Uterus (tissue), 4 donors: ENCODE measurements around the gene SUGCT. TPM values are rescaled to one million over a fixed set of nuclear protein-coding genes. Genes with fewer than 3 reads are reported as not detected.

Experiments
- DNase-seq, 2 donors: peaks; one replicate each; pipeline ENCODE4 v3.0.0-alpha.2; 2019 to 2020
- H3K27ac ChIP-seq, 2 donors: fragments of 200-600 bp; sonication (generic); 1 replicate in 1 of 2; 2 replicates in 1 of 2; pipeline ENCODE4 v1.5.1; 2016 to 2018
- H3K27me3 ChIP-seq, 2 donors: fragments of 200-600 bp; sonication (generic); one replicate each; pipeline ENCODE4 v1.5.1; 2018 to 2019; ENCODE audit warnings: control low read depth in 1 of 2
- H3K36me3 ChIP-seq, 2 donors: fragments of 200-600 bp; sonication (generic); one replicate each; pipeline ENCODE4 v1.5.1; 2019; ENCODE audit warnings: control low read depth in 1 of 2
- H3K4me1 ChIP-seq, 2 donors: fragments of 200-600 bp; sonication (generic); one replicate each; pipeline ENCODE4 v1.5.1; 2018 to 2019; ENCODE audit warnings: control low read depth in 1 of 2
- H3K4me3 ChIP-seq, 2 donors: fragments of 200-600 bp; sonication (generic); 1 replicate in 1 of 2; 2 replicates in 1 of 2; pipeline ENCODE4 v1.5.1; 2018 to 2019; ENCODE audit warnings: mild to moderate bottlenecking in 1 of 2
- H3K9me3 ChIP-seq, 2 donors: fragments of 200-600 bp; sonication (generic); one replicate each; pipeline ENCODE4 v1.5.1; 2019; ENCODE audit warnings: control low read depth in 1 of 2
- CTCF ChIP-seq, 4 experiments: fragments of 200-600 bp in 2 of 4; fragments of 450-650 bp in 2 of 4; sonication (generic) in 2 of 4; IDR thresholded peaks; one replicate each; pipeline ENCODE4 v1.5.1; 2016 to 2019; ENCODE audit warnings: antibody characterized with exemption in 4 of 4, mild to moderate bottlenecking in 2 of 4, moderate library complexity in 1 of 4
- POLR2A ChIP-seq, 2 donors: fragments of 450-650 bp; IDR thresholded peaks; one replicate each; pipeline ENCODE4 v1.6.1; 2016; ENCODE audit warnings: antibody characterized with exemption in 2 of 2, mild to moderate bottlenecking in 1 of 2, moderate library complexity in 1 of 2
- intact Hi-C: fragments of 100-400 bp; cut with DNase I; formaldehyde crosslinking; loops from one replicate; pipeline ENCODE4 v1.15.1; 2023; ENCODE audit warnings: low total_unique reads
- total RNA-seq, 4 donors: library from RNA; depleted of rRNA in 3 of 4; stranded (reverse); fragments of >200 nt in 3 of 4; gene quantifications; one replicate each; pipeline versions ENCODE4 v1.1.0 to v1.2.4, GENCODE V29; 2014 to 2023
- donor health status: DM: yes; HTN: yes; CAD: no.

The SUGCT gene
- total RNA-seq, 4 donors from 2014 or later: 2.0 to 9.6 (median 6.3) TPM; not detected in 1

GRCh38 chr7:40418448-40418847 lies 283.6 kb downstream of the SUGCT start:
- no peak for TF ChIP-seq CTCF (IDR thresholded peaks at IDR 0.05)
- no peak for TF ChIP-seq POLR2A (IDR thresholded peaks at IDR 0.05)
- H3K9me3 ChIP-seq: no peaks in the 10 kb centered on the region
- DNase-seq: no peak
- H3K36me3 ChIP-seq: no peaks in the 10 kb centered on the region
- H3K27me3 ChIP-seq: peaks cover 0 to 3% of the 10 kb centered on the region in 2 donors
- H3K4me3 ChIP-seq: no peak overlapping the region
- no peak overlapping the region for H3K27ac ChIP-seq
- intact Hi-C loops: no loop called here
- no peaks in the 10 kb centered on the region for H3K4me1 ChIP-seq

- H3K27ac ChIP-seq: no peak overlapping the region
- no peak overlapping the region for H3K4me3 ChIP-seq
- intact Hi-C loops: no loop called here
- TF ChIP-seq POLR2A (IDR thresholded peaks at IDR 0.05) (no peak), CTCF (IDR thresholded peaks at IDR 0.05) (no peak)
- no peaks in the 10 kb centered on the region for H3K36me3 ChIP-seq
- H3K4me1 ChIP-seq: no peaks in the 10 kb centered on the region
- no peaks in the 10 kb centered on the region for H3K9me3 ChIP-seq
- H3K27me3 ChIP-seq: peaks cover 0 to 3% of the 10 kb centered on the region in 2 donors
- DNase-seq: no peak
These were observed 284.2 kb downstream of the SUGCT start for GRCh38 chr7:40418983-40419382.

DNA sequence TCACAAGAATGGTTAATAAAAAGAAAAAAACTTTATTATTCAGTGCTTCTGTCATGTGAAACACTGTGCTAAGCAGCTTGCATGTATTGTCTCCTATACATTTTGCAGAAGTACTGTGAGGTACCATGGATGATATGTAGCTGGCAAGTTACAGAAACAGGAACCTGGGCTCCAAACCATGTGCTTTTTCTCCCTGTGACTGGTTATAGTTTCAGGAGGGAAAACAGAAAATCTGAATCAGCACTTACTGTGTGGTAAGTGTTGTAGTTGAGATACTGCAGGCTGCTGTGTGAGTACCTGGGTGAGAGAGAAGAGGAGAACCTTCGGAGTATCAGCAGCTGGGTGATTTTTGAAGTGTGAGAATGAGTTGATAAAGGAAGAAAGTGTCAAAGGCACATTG lies 285.0 kb downstream of the SUGCT start:
- intact Hi-C loops: no loop called here
- DNase-seq: no peak

GRCh38 chr7:40421433-40421832 lies 286.6 kb downstream of the SUGCT start:
- H3K27ac ChIP-seq: no peak overlapping the region
- H3K27me3 ChIP-seq: no peaks in the 10 kb centered on the region
- H3K9me3 ChIP-seq: no peaks in the 10 kb centered on the region
- intact Hi-C loops: no loop called here
- DNase-seq: no peak
- H3K4me3 ChIP-seq: no peak overlapping the region
- no peaks in the 10 kb centered on the region for H3K4me1 ChIP-seq
- TF ChIP-seq CTCF (IDR thresholded peaks at IDR 0.05): no peak
- no peak for TF ChIP-seq POLR2A (IDR thresholded peaks at IDR 0.05)
- H3K36me3 ChIP-seq: no peaks in the 10 kb centered on the region

More for the DNA sequence above, 285.0 kb downstream of the SUGCT start:
- Histone ChIP-seq H3K4me3 (no peak overlapping the region), H3K4me1 (no peaks in the 10 kb centered on the region), H3K9me3 (no peaks in the 10 kb centered on the region), H3K27me3 (peaks cover 0 to 3% of the 10 kb centered on the region in 2 donors), H3K36me3 (no peaks in the 10 kb centered on the region), H3K27ac (no peak overlapping the region)
- TF ChIP-seq CTCF (IDR thresholded peaks at IDR 0.05) (no peak), POLR2A (IDR thresholded peaks at IDR 0.05) (no peak)

DNA sequence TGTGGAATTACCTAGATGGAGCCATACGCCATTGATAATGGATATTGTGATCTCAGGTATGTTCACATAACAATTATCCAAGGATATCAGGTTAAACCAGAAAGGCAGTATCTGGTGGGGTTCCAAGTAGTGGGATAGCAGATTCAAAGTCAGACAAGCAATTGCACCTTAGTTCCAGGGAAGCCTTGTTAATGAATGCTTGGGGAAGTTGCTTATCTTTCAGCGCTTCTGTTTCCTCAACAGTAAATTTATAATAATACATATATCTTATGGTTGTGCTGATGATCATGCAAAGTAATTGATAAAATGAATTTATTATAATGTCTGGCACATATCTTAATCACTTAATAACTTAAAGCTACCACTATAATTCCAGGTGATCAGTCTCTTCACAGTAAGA lies 290.9 kb downstream of the SUGCT start:
- no peak overlapping the region for H3K27ac ChIP-seq
- no peak overlapping the region for H3K4me3 ChIP-seq
- DNase-seq: no peak
- intact Hi-C loops: no loop called here
- H3K4me1 ChIP-seq: no peaks in the 10 kb centered on the region
- H3K36me3 ChIP-seq: no peaks in the 10 kb centered on the region
- H3K9me3 ChIP-seq: no peaks in the 10 kb centered on the region
- no peaks in the 10 kb centered on the region for H3K27me3 ChIP-seq
- TF ChIP-seq CTCF (IDR thresholded peaks at IDR 0.05): no peak
